GM21390 (cell line): ENCODE data around the gene SDC4.

Experiments
- ATAC-seq: cut with Tn5 transposase; IDR thresholded peaks from one replicate; pipeline ENCODE4 v1.9.1; 2021; ENCODE audit not compliant: unreplicated experiment

SDC4 gene

DNA sequence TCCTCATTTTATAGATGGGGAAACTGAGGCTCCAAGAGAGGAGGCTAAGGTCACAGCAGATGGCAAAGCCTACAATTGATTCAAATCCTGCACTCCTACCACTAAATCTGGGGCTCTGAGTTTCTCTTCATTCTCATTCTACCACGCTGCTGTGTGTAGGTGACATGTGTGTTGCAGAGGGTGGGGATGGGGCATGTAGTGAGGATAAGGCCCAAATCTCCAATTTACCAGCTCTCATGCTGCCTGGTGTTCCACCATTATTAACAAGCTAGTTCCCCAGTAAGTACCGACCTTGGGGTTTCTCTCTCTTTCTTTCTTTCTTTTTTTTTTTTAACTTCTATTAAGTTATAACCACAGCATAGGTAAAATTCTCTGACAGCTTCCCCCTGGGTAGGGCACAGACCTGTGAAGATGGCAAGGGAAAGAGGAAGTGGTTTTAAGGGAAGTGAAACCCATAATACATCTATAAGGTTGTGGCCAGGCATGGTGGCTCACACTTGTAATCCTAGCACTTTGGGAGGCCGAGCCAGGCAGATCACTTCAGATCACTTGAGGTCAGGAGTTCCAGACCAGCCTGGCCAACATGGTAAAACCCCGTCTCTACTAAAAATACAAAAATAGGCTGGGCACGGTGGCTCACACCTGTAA lies 27.2 kb downstream of the SDC4 start:
- peak; percentile 45 for ATAC-seq

DNA sequence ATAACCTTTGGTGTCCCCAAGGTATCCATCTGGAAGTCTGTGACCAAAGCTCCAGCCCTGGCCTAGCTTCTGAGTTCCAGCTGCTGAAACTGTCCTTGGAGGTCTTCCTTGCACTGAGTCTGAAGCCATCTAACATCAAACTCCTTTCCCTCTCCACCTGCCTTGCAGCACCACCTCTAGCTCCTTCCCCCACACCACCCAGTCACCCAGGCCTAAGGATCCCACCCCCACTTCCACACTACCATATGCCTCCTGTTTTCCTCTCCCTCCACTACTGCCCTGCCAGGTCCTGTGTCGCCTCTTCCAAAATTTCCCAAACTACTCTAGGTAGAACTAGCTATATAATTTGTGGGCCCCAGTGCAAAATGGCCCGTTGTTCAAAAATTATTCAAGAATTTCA lies 29.3 kb downstream of the SDC4 start:
- no peak for ATAC-seq

DNA sequence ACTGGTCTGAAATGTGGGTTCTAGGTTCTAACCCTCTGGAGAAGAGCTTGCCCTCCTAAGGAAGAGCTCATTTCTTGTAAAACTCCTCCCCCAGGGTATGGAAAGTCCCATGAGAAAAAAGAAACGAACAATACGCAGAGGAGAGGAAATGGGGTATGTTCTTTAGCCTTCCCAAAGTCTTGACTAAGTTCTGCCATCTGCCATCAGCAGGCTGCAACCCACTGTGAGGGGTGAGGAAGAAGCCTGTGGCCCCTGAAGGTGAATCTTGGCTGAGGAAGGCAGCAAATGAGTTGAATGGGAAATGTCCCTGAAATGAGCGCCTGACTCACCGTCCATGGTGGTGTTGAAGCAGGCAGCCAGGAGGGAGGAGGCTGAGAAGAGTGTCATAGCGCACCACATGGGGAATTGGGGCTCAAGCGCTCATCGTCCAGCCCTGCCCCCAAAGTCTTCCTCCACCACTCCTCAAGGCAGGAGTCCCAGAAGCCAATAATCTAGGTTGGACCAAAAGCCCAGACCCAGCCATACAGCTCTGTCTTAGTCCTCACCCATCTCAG lies 29.8 kb downstream of the SDC4 start:
- ATAC-seq: no peak

DNA sequence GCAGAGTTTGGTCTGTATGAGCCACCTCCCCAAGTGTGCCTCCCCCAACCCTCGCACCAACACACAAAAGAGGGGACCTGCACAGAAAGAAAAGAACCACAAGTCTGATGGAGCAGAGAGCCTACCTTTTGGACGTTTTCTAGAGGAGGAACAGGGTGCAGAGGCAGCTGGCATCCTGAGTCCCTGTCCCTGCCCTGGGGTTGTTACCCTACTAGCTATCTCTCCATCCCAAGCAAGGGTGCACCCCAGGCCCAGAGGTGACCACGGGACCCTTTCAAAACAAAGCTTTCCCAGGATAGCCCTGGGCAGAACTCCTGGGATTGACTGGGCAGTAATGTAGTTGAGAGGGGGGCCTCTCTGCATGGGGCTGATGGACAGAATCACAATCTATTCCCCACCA lies 30.4 kb downstream of the SDC4 start:
- no peak for ATAC-seq

DNA sequence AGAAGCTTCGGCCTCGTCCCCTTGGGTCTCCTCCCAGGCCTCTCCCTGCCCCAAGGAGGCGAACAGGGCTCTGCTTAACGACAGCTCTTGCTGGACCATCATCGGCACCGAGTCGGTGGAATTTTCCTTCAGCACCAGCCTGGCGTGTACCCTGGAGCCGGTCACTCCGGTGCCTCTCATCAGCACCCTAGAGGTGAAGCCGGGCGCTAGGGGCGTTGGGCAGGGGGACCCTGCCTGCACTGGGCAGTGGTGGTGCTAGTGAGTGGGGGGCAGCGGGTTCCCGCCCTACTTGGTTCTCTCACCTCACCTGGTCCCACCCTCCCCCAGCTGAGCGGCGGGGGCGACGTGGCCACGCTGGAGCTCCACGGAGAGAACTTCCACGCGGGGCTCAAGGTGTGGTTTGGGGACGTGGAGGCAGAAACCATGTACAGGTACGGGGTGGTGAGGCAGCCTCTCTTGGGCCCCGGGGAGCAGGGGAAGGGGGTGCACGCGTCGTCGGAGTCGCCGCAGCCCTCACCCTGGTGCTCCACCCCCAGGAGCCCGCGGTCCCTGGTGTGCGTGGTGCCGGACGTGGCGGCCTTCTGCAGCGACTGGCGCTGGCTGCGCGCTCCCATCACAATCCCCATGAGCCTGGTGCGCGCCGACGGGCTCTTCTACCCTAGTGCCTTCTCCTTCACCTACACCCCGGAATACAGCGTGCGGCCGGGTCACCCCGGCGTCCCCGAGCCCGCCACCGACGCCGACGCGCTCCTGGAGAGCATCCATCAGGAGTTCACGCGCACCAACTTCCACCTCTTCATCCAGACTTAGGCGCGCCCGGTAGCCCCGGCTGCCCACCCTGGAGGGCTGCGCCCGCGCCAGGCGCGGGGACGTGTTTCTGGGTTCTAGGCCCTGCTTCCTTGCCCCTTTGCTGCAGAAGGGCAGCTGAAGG lies 31.8 kb downstream of the SDC4 start:
- no peak for ATAC-seq

DNA sequence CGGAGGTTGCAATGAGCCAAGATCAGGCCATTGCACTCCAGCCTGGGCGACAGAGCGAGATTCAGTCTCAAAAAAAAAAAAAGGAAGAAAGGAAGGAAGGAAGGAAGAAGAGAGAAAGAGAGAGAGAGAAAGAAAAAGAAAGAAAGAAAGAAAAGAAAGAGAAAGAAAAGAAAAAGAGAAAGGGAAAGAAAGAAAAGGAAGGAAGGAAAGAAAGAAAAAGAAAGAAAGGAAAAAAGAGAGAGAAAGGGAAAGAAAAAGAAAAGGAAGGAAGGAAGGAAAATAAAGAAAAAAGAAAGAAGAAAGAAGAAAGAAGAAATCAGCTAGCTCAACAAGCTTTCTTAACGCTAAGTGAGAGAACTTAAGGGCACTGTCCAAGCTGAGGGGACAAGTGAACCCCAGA lies 32.6 kb downstream of the SDC4 start:
- no peak for ATAC-seq

DNA sequence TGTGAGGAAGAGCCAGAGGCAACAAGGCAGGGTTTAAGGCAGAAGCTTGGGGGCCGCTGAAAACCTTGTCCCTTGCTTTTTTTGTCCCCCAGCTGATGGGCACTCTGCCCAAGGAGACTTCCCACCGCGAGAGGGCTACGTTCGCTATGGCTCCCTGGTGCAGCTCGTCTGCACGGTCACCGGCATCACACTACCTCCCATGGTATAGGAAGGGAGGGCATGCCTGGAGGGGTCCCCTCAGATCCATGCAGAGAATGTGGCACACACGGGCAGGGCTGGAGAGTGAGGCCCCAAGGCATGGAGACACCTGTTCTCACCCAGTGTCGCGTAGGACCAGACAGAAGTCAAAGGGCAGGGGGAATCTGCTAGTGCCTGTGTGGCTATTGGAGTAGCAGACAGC lies 34.3 kb downstream of the SDC4 start:
- no peak for ATAC-seq

DNA sequence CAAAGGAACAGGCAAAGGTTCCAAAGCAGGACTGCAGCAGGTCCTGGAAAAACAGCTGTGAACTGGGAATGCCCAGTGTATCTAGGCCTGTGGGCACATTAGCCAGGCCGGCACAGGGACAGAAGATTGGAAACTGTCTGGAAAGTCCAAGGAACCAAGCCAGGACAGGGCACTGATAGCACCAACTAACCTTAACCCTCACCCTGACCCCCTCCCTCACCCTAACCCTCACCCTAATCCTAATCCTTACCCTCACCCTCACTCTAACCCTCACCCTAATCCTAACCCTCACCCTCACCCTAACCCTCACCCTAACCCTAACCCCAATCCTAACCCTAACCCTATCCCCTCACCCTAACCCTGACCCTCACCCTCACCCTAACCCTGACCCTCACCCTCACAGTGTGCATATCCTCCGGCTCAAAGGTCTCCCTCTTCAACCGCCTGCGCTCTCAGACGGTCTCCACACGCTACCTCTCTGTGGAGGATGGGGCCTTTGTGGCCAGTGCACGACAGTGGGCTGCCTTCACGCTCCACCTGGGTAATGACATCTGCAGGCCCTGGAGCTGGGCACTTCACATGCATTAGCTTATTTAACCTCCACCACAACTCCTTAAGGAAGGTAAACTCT lies 35.0 kb downstream of the SDC4 start:
- no peak for ATAC-seq

DNA sequence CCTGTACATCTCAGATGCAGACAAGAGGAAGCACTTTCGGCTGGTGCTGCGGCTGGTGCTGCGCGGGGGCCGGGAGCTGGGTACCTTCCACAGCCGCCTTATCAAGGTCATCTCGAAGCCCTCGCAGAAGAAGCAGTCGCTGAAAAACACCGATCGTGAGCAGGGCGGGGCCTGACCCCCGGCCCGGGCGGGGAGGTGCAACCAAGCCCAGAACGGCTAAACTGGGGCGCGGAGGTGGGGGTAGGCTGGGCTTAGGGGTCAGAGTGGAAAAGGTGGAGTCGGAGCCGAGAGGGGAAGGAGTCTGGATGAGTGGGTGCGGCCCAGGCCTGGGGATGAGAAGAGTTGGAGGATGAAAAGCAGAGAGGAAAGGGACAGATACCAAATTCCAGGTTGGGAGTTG lies 36.0 kb downstream of the SDC4 start:
- no peak for ATAC-seq

DNA sequence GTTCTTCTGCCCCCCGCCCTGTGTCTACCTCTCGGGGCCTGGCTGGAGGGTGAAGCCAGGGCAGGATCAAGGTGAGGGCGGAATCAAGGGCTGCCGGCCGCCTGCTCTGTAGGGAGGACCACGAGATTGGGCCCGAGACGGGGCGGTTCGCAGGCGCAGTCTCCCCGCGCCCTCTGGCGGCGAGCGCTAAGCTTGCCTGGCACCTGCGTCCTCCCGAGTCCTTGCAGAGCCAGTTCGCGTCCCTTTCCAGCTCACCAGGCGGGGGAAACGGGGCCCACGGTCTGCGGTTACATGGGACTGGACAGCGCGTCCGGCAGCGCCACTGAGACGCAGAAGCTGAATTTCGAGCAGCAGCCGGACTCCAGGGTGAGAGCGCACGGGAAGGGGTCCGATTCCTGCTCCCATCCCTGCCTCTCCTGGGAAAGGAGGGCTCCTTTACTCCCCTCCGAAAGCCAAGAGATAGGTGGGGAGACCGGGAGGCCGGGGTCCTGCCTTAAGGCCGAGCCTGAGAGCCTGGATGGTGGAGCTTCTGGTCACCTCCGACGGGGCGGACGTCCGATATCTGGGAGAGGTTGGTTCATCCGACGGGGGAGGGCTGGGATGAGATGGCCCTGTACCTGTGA lies 36.5 kb downstream of the SDC4 start:
- no peak for ATAC-seq

DNA sequence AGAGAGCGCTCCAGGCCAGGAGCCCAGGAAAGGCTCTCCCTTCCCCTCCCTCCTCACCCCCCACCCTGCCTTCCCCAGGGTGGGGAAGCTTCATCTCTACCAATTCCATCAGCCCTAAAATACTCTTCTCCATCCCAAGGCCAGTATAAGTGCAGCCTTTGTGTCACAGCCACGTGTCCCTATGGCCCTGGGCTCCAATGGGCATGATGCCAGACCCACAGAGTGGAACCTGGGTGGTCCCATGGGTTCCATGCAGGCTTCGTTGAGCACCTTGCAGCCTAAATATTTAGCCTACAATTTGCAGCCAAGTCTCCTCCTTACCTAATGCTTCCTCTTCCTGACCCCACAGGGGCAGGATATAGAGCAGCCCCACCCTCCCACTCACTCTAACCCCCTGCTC lies 39.1 kb downstream of the SDC4 start:
- ATAC-seq: no peak

DNA sequence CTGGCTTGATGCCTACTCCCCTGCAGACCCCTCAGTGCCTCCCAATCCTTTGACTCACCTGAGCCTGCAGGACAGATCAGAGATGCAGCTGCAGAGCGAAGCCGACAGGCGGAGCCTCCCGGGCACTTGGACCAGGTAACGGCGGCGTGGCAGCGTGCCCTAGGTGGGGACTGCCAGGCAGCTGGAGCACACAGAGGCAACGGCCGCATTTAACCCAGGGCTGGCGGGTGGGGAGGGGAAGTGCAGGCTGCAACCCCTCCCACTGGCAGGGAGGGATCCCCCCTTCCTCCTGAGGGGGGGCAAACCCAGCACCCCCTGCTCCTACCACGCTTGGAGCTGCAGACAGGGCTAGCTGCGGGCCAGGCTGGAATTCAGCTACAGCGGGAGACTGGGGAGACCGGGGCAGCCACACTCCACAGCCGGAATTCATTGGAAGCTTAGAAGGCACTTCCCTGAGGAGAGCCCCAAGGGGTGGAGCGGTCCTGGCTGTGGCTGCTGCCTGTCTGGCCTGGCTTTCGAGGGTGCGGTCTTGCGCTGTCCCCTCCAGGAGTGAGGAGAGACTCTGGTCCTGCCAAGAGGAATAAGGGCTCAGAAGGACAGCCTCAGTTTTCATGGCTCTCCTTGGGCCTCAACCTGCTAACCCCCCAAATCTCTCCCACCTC lies 40.0 kb downstream of the SDC4 start, which contains the start of gene MATN4:
Gene MATN4, minus strand, starts transcription at position 183 of the 662 bp plus-strand sequence. CDS start 2,717 bp downstream, outside the sequence.
- ATAC-seq: no peak

DNA sequence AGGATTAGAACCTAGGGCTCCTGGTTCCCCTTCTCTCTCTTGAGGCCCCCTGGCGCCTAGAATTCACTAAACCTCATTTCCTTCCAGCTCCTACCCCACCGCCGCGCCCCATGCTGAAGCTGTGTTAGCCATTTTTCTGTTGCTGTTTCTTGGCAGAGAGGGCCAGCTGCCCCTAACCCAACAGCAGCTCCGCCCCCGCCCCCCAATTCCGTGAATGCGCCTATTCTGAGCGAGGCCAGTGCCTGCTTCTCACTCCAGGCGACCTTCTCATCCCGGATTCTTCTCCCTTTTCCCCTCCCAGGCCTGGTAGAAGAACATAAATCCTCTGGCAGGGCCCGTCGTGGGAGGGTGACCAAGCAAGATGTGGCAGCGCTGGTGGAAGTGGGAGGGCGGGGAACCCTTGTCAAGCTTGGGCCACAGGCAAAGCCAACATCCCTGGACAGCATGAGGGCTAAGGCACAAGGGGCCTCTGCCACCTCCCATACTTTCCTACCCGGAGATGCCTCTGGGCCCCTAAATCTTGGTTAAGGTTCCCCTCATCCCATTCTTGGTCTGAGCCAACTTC lies 41.1 kb downstream of the SDC4 start:
- ATAC-seq: no peak

DNA sequence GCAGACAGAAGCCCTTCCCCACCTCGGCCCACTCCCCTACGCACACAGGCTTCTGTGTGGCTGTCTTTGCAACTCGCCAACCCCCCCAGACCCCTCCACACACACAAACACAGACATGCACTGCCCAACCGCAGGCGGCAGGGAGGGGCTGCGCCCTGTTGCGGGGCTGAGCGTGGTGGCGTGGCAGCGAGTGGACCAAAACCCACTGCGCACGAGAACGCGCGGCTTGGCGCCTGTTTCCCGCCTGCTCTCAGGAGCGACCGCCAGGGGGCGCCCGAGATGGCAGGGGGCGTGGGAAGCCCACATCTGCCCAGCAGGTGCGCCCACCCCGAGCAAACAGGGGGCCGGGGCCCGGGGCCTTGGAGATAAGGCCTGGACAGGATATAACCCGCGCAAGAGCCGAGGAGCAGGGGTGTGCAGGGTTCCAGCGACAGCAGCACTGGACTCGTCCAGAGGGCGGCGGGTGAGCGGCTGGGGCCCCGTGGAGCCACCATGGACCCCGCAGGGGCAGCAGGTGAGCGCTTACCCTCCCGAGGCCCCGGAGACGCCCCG lies 41.7 kb downstream of the SDC4 start, which contains the start of gene RBPJL:
Gene RBPJL, plus strand, starts transcription at position 410 of the 552 bp plus-strand sequence. Its CDS starts 83 bp downstream, at position 493.
- no peak for ATAC-seq

DNA sequence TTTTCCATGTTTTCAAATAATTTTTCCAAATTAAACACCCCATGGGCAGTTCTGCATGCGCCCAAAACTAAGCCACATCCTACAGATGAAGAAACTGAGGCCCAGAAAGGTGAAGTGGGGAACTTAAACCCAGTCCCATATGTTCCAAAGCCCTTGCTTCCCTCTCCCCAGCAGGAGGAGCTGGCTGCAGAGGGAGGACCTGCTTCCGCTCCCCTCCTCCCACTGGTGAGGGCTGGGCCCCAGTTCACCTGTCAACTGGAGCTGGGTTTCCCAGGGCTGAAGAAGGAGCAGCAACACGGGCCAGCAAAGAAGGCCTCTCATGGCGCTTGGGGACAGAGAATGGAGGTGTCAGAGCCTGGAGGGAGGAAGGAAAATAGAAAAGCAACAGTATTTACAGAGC lies 43.0 kb downstream of the SDC4 start:
- no peak for ATAC-seq

DNA sequence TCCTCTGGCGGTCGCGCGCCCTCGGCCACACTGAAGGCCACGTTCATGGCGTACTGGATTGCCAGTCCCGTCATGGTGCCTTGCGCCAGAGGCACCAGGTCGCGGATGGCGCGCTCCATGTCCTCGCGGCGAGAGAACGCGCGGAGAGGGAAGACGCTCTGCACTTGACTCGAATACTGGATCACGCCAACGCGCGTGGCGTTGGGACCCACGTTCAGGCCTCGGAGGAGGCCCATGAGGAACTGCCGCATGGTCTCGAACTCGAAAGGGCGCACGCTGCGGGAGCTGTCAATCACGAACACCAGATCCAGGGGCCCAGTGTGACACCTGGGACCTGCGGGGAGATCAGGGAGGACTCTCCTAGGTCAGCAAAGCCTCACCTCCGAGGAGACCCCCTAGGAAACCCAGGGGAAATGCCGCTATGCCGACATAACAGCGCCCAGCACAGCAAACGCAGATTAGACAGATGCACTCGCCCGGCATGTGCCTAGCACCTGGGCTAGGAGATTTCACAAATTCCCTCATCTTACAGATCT lies 43.7 kb downstream of the SDC4 start:
- ATAC-seq: no peak

DNA sequence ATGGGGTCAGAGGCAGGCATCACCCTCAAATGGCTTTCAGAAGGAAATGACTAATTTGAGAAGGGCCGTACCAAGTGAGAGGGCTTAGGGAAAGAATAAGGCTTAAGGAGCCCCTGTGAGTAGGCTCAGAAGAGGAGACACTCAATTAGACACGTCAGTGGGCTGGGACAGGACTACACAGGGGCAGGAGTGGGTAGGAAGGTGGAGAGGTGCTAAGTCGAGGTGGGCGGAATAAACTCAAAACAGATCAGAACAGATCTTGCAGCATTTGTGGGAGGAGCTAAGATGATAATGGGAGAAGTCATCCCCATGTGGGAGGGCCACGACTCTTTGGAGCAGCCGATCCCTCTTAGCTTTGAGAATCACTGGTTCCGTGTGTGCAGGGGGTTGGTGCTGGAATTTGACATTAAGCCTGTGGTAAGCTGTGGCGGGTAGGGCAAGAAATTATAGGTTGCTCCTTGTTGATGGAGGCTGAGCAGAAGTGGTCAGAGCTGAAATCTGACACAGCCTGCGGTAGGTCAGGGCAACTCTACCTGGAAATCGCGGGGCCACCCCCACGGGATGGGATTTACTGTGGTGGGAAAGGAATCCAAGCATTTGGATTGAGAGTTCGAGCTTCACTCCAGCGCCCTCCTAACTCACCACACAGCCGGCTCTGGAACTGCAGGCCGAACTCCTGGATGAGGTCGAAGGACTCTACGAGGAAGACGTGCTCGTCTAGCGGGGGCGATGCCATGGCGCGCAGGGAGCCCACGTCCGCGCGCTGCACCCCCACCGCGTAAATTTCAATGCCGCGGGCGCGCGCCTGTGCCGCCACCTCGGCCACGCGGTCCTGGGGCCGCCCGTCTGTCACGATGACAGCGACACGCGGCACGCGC lies 44.4 kb downstream of the SDC4 start:
- no peak for ATAC-seq

DNA sequence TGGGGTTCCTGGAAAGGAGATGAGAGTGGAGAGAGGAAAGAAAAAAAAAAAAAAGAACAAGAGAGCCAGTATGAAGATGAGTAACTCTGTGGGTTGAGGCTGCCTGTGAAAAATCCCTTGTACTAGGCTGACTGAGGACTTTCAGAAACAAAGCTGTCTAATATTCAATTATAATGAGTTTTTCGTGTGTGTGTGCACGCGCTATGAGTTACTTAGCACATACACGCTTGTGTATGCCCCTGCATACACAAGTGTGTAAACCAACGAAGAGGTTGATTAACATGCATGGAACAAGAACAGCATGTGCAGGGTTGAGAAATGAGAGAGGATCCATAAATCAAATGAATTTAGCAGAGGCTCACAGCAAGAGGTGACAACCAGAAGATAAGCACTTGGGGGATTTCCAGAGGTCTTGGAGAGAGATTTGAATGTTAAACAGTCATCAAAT lies 46.4 kb downstream of the SDC4 start:
- ATAC-seq: no peak
